NCI-H345 treated with DMSO at 0.1 percent for 48 hours (cell line): ENCODE data around the gene KCNIP3.
"Not testable (repeated sequence)": the region's sequence is repeated elsewhere in the genome, so short reads cannot be mapped to it uniquely, and the experiment has no call there.

Experiments used
- DNase-seq: peaks from one replicate; lab custom pipeline; 2025; ENCODE audit not compliant: unreplicated experiment; lab: John Stamatoyannopoulos, UW

KCNIP3 gene

DNA sequence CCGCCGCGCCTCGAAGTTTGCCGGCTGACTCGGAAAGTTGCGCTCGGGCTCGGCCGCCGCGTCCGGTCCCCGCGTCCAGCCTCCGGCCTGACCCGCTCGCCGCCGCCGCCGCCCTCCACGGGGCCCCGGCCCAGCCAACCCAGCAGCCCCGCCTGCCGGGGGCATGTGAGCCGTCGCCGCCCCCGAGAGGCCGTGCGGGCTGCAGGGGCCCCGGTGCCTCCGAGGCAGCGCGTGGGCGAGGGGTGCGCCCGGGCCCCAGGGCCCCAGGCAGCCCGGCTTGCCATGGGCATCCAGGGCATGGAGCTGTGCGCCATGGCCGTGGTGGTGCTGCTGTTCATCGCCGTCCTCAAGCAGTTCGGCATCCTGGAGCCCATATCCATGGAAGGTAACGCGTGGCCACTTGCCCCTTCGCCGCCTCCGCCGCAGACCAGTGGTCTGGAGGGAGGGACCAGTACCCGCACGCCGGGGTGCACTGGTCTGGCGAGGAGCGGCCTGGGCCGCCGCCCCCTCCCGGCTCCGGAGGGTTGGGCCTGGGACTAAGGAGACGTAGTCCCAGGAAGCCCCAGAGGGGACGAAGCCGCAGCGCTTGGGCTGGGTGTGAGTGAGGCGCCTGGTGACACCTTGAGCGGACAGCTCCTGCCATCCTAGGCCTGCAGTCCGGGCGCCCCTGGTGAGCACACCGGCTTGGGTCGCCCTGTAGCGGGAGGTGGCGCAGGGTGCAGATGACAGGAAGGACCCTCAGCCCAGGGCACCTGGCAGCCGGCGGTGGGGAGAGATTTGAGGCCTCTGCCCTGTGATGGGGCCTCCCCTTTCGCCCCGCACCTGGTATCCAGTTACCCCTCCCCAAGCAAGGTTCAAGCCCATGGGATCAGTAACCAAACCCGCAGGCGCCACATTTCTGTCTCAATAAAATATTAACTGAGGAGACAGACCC, 49.9 kb downstream of the KCNIP3 start:
- DNase-seq: no peak

DNA sequence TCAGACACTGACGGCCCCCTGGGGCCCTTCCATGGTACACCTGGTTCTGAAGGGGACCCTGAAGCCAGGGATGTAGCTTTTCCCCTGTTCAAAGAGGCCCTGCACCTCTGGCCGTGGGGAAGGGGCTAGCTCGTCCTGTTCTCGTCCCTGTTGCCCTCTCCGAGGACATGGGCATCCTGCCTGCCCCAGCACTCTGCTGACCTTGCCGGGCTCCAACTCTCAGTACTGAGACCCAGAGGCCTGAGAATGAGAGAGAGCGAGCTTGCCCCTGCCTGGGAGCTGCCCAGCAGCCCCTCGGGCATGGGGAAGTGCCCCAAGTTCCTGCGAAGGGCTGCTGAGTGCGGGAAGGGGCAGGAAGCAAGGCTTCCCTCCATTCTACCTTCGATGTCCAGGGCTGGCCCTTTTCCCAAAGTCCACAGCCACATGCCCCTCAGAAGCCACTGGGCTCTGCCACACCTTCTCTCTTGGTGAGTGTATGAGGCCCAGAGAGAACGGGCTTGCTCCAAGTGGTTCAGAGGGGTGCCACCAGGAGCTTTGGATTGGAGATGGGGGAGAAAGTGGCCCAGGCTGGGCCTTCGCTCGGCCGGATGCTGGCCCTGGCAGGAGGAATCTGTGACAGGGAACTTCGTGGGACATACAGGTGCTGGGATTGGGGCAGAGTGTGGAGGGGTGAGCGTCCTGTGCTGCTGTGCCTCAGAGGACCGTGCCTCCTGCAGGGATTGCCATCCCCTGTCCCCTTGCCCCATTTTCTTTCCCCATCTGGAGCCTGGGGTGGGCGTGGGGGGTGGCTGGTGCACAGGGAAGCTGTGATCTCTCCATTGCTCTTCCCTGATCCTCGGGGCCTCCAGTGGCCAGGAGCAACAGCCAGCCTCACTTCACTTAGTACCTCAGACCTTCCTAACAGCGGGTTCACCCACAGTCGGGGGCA, 50.8 kb downstream of the KCNIP3 start:
- no peak for DNase-seq

DNA sequence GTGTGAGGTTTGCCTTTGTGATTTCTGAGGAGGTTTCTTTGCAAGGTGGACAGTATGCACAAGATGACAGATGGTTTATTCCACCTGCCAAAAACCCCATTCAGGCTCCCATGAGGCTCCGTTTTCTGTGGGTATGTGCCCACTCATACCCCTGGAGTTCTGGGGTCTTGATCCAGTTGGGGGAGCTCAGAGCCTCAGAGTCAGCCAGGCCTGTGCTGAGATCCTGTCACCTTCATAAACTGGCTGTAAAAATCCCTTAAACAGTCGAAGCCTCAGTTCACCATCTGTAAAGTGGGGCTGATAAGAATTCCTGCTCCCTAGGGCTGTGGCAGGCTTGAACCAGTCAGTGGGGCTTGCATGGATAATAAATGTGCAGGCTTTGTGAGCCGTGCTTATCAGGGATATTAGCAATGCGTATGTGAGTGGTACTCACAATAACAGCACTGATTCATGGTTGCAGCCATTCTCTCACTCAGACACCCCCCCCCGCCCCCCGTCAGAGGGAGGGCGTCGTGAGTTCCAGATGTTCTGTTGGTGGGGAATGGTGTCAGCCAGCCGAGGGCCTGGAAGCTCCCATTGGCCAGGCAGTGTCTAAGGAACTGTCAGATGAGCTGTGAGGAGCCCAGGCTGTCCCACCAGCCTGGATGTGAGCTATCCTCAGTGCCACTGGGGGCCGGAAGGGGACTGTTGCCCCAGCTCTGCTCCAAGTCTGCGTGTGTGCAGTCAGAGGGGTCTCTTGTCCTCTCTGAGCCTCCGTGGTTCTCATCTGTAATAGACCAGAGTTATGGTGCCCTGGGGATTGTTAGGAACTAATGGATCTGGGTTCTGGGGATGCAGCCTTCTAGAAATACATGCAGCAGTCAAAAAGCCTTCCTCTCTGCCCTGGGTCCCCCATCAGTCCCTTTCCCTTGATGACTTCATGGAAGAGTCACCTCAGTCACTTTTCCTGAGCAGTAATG, 51.7 kb downstream of the KCNIP3 start:
- no peak for DNase-seq

GRCh38 chr2:95349568-95350322, 52.6 kb downstream of the KCNIP3 start:
- DNase-seq: no peak

GRCh38 chr2:95350368-95350767, 53.2 kb downstream of the KCNIP3 start:
- no peak for DNase-seq

- no peak for DNase-seq
Observed at GRCh38 chr2:95350774-95351597, 53.8 kb downstream of the KCNIP3 start.

- no peak for DNase-seq
Observed at GRCh38 chr2:95351598-95351915, 54.4 kb downstream of the KCNIP3 start.

DNA sequence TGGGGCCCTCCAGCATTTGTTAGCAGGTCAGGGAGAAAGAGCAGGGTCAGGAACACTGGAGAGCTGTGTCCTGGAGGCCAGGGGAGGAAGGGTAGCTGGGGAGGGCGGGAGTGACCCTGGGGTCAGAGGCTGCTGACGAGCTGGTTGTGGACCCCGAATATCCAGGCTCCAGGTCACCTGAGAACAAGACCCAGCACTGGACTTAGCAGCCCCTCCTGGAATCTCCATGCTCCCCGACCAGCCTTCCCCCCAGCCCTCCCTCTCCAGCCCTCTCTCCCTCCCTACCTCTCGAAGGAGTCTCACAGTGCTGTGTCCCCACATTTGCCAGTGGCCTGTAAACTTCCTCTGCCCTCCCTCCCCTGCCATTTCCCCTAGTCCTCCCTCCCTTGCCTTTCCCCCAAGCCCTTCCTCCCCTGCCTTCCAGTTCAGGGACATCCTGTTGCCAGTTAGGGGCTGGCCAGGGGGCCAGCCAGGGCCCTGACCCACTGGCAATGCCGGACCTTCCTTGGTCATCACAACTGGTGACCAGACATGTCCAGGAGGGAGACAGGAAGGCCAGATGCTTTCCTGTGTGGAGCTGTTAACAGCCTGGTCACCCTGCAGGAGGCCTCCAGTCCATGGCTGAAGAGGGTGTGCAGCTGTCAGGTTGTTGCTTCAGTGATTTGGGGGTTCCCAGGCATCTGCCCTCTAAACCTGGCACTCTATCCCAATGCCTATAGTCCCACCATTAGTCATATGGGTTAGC, 55.3 kb downstream of the KCNIP3 start:
- DNase-seq: no peak

DNA sequence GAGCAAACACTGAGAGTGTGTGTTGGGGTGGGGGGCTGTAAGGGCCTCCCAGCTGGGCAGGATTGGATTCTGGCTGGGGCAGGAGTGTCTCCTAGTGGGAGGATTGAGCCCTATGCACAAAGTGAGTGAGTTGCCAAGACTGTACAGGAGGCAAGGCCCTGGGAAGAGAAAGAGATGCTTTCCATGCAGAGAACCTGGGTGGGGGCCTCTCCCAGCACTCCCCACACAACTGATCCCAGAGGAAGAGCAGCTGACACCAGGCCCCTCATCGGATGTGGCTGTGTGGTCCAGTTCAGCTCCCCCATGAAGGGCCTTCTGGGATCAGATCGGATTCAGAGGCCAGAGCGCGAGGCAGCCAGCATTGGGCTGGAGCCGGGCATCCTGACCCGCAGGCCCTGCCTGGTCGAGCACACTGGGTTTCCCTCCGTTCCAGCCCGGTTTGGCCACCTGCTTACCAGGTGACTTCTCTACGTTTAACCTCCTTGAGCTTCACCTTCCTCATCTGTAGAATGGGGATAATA, 56.0 kb downstream of the KCNIP3 start:
- no peak for DNase-seq

- DNase-seq: no peak
Observed at GRCh38 chr2:95353613-95354468, 56.7 kb downstream of the KCNIP3 start.

- no peak for DNase-seq
Observed at GRCh38 chr2:95354469-95354901, 57.3 kb downstream of the KCNIP3 start.

GRCh38 chr2:95354925-95355324, 57.8 kb downstream of the KCNIP3 start:
- no peak for DNase-seq

DNA sequence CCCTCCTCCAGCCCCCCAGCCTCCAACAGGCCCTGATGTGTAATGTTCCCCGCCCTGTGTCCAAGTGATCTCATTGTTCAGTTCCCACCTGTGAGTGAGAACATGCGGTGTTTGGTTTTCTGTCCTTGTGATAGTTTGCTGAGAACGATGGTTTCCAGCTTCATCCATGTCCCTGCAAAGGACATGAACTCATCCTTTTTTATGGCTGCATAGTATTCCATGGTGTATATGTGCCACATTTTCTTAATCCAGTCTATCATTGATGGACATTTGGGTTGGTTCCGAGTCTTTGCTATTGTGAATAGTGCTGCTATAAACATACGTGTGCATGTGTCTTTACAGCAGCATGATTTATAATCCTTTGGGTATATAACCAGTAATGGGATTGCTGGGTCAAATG, 58.3 kb downstream of the KCNIP3 start:
- DNase-seq: not testable (repeated sequence)

GRCh38 chr2:95356821-95357700, 59.9 kb downstream of the KCNIP3 start:
- DNase-seq: no peak

DNA sequence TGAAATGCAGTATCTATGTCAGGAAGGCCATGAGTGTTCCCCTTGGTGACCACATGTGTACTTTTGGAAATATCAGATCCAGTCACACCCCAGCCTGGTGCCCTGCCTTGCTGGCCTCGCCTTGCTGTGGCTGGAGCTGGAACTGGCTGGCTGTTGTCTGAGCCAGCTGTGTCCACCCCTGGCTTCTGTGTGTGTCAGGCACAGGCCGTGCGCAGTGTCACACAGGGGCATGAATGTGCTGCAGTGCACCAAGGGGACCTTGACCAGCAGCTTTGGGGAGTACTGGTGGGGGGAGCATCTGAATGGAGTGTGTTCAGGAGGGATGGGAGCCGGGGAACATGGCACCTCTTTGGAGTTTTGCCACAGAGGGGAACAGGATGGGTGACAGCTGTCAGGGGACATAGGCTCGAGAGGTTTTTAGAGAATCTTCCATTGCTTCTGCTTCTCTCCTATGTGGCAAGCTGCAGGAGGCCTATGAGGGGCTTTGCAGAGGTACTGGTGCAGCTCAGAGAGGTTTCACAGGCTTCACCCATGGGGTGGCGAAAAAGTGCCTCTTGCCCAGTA, 60.7 kb downstream of the KCNIP3 start:
- DNase-seq: no peak

DNA sequence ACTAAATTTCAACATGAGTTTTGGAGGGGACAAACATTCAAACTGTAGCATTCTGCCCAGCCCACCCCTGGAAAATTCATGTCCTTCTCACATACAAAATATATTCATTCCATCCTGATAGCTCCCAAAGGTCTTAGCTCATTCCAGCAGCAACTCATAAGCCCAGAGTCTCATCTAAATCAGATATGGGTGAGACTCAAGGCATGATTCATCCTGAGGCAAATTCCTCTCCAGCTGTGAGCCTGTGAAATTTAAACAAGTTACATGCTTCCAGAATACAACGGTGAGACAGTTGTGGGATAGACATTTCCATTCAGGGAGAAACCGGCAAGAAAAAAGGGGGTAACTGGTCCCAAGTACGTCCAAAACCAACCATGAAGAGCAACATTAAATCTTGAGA, 61.9 kb downstream of the KCNIP3 start:
- DNase-seq: no peak
